ENCODE results near the gene SUMF1.

DNA sequence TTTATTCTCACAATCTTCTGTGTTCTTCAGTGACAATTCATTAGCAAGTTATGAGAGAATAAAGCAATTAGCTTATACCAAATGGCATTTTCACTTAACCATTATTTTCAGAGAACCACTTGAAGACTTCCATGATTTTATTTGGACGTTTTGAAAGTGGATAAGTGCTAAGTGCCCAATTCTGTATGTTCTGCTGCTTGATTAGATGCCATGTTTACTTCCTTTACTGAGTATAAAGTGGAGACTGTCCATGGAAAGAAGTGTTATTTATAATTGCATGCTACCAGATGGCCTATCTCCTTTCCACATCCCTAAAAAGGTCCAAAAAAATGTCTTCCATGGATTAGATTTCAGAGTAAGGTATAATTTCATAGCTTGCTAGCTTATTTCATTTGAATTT is 69.6 kb downstream of the SUMF1 start:
- TF ChIP-seq, protein P1, sequence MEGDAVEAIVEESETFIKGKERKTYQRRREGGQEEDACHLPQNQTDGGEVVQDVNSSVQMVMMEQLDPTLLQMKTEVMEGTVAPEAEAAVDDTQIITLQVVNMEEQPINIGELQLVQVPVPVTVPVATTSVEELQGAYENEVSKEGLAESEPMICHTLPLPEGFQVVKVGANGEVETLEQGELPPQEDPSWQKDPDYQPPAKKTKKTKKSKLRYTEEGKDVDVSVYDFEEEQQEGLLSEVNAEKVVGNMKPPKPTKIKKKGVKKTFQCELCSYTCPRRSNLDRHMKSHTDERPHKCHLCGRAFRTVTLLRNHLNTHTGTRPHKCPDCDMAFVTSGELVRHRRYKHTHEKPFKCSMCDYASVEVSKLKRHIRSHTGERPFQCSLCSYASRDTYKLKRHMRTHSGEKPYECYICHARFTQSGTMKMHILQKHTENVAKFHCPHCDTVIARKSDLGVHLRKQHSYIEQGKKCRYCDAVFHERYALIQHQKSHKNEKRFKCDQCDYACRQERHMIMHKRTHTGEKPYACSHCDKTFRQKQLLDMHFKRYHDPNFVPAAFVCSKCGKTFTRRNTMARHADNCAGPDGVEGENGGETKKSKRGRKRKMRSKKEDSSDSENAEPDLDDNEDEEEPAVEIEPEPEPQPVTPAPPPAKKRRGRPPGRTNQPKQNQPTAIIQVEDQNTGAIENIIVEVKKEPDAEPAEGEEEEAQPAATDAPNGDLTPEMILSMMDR (IDR thresholded peaks at IDR 0.05) = no peak
- TF ChIP-seq POLR2A (IDR thresholded peaks at IDR 0.05) = no peak

All from uterus (tissue), 2 donors.